Measurements from ENCODE around the gene BABAM2. TPM values are rescaled to one million over a fixed set of nuclear protein-coding genes. Genes with fewer than 3 reads are reported as not detected.

BABAM2 gene
- total RNA-seq, 1 experiment from 2014 or later = 57.6 TPM

GRCh38 chr2:28336264-28336980 is 445.9 kb downstream of the BABAM2 start:
- TF ChIP-seq CTCF (IDR thresholded peaks at IDR 0.05; ENCODE audit: unreplicated experiment) = no peak
- H3K4me1 Mint-ChIP-seq (ENCODE audit: insufficient read depth, unreplicated experiment) = peaks cover 19% of the 10 kb centered on the region
- H3K27ac Mint-ChIP-seq (ENCODE audit: low read depth, unreplicated experiment) = no peak overlapping the region

GRCh38 chr2:28336982-28337627 is 446.6 kb downstream of the BABAM2 start:
- no TSS peak for BruUV-seq (replicated peaks)
- no peak for TF ChIP-seq CTCF (IDR thresholded peaks at IDR 0.05; ENCODE audit: unreplicated experiment)
- intact Hi-C loops (cut with micrococcal nuclease) = loop anchor here (5.0 kb wide), 1 partner anchor 635 kb away; no protein-coding TSS in a partner anchor
- ChIA-PET CTCF (interaction anchor here (0.6 to 1.1 kb wide), 2 partner anchors 49 to 55 kb away, joined by 3 read pairs; no protein-coding TSS in a partner anchor), POLR2A (interaction anchor here (0.7 to 4.1 kb wide), 3 partner anchors 53 to 87 kb away, joined by 4 to 22 read pairs (median 4); no protein-coding TSS in a partner anchor)
- H3K9me3 Mint-ChIP-seq (ENCODE audit: unreplicated experiment) = no peaks in the 10 kb centered on the region
- peaks cover 19% of the 10 kb centered on the region for H3K4me1 Mint-ChIP-seq (ENCODE audit: insufficient read depth, unreplicated experiment)
- no peaks in the 10 kb centered on the region for H3K36me3 Mint-ChIP-seq (ENCODE audit: insufficient read depth, unreplicated experiment)
- DNase-seq (ENCODE audit: unreplicated experiment) = no peak
- H3K27me3 Mint-ChIP-seq (ENCODE audit: insufficient read depth, unreplicated experiment) = no peaks in the 10 kb centered on the region
- no peak overlapping the region for H3K27ac Mint-ChIP-seq (ENCODE audit: low read depth, unreplicated experiment)
- no peak overlapping the region for H3K4me3 Mint-ChIP-seq (ENCODE audit: unreplicated experiment)

More at GRCh38 chr2:28336264-28336980, 445.9 kb downstream of the BABAM2 start:
- Mint-ChIP-seq H3K27me3 (ENCODE audit: insufficient read depth, unreplicated experiment) (no peaks in the 10 kb centered on the region), H3K9me3 (ENCODE audit: unreplicated experiment) (no peaks in the 10 kb centered on the region), H3K4me3 (ENCODE audit: unreplicated experiment) (no peak overlapping the region), H3K36me3 (ENCODE audit: insufficient read depth, unreplicated experiment) (no peaks in the 10 kb centered on the region)
- no peak for DNase-seq (ENCODE audit: unreplicated experiment)
- no TSS peak for BruUV-seq (replicated peaks)
- intact Hi-C loops (cut with micrococcal nuclease) = loop anchor here (5.0 kb wide), 1 partner anchor 634 kb away; no protein-coding TSS in a partner anchor
- ChIA-PET POLR2A (interaction anchor here (0.7 to 4.1 kb wide), 2 partner anchors 54 to 86 kb away, joined by 4 to 22 read pairs; no protein-coding TSS in a partner anchor), CTCF (interaction anchor here (0.6 to 1.1 kb wide), 3 partner anchors 9 to 54 kb away, joined by 3 to 4 read pairs (median 3); no protein-coding TSS in a partner anchor)

- CTCF ChIA-PET = interaction anchor here (0.7 to 0.9 kb wide), 3 partner anchors 43 to 68 kb away, joined by 3 read pairs; no protein-coding TSS in a partner anchor
- no peak overlapping the region for H3K4me3 Mint-ChIP-seq (ENCODE audit: unreplicated experiment)
- H3K36me3 Mint-ChIP-seq (ENCODE audit: insufficient read depth, unreplicated experiment) = no peaks in the 10 kb centered on the region
- no peaks in the 10 kb centered on the region for H3K9me3 Mint-ChIP-seq (ENCODE audit: unreplicated experiment)
- H3K27me3 Mint-ChIP-seq (ENCODE audit: insufficient read depth, unreplicated experiment) = no peaks in the 10 kb centered on the region
- peak overlapping the region; percentile 86 for H3K27ac Mint-ChIP-seq (ENCODE audit: low read depth, unreplicated experiment)
- POLR2A ChIA-PET = interaction anchor here (0.6 to 4.4 kb wide), 13 partner anchors 11 to 246 kb away, joined by 3 to 32 read pairs (median 3); partner anchors contain the start of gene FOSL2
- TF ChIP-seq CTCF (IDR thresholded peaks at IDR 0.05; ENCODE audit: unreplicated experiment) = no peak
- DNase-seq (ENCODE audit: unreplicated experiment) = peak; percentile 82
- intact Hi-C loops (cut with micrococcal nuclease) = loop anchor here (5.0 kb wide), 1 partner anchor 636 kb away; no protein-coding TSS in a partner anchor
- peaks cover 19% of the 10 kb centered on the region for H3K4me1 Mint-ChIP-seq (ENCODE audit: insufficient read depth, unreplicated experiment)
- no TSS peak for BruUV-seq (replicated peaks)
Observed at GRCh38 chr2:28338046-28338817, 447.7 kb downstream of the BABAM2 start.

Measured in MCF 10A (cell line).